NCI-H2029 (cell line): ENCODE measurements around the gene TMEM271.

ENCODE experiments used
- DNase-seq: peaks from one replicate; lab custom pipeline; 2025; lab: John Stamatoyannopoulos, UW

TMEM271 gene

DNA sequence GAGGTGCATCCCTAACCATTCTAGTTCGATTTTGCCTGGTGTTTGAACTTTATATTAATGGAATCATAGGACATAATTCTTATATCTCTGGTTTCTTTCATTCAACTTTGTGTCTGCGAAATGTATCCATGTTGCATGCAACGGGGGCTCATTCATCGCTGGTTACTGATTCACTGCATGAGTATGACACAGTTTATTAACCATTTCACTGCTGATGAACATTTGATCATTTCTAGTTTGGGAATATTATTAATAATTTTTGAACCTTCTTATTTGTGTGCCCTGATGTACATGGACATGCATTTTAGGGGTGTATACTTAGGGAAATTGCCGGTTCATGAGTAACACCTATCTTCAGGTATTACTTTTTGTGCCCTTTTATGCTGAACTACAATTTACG is 5.1 kb upstream of the TMEM271 start:
- no peak for DNase-seq

DNA sequence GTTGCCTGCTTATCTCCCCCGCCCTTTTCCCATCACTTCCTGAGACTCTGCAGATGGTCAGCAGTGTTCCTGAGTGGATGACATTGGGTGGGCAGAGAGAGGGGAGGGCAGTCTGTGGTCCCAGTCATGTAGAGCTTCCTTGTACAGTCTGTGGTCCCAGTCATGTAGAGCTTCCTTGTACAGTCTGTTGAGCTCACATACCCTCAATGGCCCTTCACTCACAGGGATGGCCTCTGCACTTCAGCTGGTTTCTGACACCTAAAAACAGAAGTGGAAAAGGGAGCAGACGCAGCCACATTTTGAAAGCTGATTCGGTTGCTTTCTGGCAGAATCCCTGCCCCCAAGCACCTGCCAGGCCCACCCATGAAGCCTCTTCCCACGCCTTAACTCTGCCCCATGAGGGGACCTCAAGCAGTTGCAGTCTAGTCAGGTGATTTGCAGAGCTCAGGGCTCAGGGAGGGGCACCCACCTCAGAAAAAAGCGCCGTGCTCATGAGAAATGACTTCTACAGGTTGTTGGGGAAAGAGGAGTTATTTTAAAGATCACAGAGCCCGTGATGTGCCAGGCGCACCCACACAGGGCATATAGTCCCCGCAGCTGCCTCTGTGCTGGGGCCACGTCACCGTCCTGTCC is 3.6 kb upstream of the TMEM271 start:
- DNase-seq: no peak

DNA sequence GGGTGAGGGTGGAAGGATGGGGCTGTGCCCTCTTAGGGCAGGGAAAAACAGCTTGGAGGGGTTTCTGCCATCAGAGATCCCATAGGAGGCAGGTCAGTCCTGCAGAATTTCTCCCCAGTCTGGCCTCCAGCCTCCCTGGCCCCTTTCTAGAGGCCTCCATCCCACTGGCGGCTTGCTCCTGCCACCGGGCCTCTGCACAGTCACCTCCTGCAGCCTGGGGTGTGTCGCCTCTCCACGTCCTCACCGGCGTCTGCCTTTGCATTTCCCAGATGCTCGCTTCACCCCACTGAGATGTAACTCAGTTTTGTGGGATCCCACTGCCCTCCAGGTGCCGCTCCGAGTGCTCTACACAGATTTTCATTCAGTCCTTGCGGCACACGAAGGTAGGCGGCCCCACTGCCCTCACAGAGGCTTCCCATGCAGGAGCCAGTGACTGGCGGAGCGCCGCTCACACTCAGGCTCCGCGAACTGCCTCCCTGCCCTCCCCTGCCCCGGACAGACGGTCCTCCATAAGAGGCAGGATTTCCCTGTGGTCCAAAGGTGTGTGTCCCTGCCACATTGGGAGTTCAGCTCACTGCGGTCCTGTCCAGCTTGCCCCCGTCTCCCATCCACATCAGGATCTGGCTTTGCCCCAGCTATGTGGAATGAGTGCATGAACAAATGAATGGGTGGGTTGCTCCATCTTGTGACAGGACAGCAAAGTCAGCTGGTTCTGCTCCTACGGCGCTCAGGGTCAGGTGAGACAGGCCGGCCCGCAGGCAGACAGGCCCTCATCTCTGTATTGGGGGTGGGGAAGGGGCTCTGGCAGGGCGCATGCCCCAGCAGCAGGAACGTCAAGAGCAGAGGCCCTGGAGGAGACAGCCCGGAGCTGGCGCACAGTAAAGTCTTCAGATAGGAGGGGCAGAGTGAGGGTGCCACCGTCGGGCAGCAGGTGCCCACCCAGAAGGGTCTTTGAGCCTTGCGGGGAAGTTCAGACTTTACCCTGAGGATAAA is 2.7 kb upstream of the TMEM271 start:
- no peak for DNase-seq

DNA sequence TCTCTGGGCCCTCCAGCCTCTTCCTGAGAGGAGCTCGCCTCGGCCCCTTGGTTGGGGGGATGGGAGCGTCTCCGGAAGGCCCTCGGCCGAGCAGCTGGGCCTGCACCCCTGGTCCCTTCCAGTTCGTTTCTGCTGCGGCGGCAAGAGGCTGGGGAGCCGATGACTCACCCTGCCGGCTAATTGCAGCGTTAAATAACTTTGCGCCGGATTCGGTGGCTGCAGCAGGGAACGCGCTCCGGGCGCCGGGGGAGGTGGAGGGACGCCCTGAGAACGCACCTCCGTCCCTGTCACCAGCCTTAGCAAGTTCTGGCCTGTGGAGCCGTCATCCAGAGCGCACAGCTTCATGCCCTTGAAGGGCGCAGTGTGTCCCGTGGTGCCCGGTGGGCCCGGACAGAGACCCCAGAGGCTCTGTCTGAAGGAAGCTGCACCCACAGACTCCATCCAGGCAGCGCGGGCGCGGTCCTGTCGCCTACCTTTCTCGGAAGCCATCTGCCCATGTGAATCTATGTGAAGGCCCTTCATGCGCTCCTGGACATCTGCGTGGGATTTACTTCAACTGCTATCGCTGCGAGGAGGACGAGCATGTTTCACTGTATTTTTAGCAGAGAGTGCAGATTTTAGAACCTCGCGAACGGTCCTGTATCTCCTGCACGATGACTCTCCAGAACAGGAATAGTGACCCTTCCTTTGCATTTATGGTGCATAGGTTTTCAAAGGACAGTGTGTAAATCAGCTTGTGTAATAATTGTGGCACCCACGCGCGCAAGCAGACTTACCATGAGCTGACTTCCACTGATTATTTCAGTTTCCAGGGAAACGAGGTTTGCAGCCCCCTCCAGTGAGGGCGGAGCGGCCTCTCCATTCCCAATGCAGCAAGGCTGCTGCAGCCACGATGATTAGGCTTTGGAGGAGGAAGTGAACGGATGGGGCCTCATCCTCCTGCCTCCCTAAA is 1.7 kb upstream of the TMEM271 start:
- no peak for DNase-seq

DNA sequence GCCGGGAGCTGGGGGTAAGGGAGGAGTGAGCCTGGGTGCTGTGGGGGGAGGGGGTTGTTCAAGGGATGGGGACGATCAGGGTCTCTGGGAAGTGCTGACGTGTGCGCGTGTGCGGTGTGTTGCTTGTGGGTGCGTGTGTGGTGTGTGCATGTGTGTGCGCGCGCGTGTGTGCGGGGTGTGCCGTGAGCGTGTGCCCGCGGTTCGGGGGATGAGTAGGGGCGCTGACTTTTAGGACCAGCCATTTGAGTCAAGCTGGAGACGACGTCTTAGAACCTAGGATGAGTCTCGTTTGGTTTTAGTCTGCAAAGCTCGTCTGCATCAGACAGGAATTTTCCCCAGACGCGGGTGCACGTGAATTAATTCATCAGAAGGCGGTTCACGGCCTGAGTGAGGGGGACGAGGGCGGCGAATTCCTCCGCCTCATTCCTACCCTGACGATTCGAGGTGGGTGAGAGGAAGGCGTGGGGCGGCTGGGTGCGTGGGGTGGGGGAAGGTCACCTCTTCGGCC is 950 bp upstream of the TMEM271 start:
- DNase-seq: no peak

DNA sequence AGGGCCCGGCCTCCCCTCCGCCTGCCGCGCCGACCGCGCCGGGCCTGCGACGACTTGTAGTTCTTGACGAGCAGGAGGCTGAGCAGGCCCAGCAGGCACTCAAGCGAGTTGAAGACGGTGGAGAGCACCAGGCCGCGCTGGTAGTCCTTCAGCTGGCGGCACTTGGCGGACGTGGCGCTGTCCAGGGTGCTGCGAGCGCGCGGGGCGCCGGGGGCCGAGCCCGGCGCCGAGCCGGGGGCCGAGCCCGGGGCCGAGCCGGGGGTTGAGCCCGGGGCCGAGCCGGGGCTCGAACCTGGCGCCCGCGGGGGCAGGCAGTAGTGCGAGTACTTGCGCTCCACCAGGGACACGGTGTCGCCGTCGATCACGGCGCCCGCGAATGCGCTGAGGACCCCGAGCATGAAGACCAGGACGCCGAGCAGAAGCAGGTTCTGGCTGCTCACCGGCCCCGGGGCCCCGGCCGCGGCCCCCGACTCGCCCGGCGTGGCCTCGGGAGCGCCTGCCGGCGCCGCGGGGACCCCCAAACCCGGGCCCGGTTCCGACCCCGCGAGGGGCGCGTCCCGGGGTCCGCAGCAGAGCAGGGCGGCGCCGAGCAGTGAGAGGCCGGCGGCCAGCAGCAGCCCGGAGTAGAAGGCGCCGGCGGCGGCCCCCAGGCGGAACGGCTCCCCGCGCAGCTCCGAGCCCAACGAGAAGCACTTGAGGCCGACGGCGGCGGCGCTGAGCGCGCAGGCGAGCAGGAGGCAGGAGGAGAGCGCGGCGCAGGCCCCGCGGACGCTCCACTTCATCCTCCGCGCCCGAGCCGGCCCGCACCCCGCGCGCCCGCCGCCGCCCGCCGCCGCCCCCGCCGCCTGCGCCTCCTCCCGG is 584 bp downstream of the TMEM271 start:
- DNase-seq: peak; percentile 17

DNA sequence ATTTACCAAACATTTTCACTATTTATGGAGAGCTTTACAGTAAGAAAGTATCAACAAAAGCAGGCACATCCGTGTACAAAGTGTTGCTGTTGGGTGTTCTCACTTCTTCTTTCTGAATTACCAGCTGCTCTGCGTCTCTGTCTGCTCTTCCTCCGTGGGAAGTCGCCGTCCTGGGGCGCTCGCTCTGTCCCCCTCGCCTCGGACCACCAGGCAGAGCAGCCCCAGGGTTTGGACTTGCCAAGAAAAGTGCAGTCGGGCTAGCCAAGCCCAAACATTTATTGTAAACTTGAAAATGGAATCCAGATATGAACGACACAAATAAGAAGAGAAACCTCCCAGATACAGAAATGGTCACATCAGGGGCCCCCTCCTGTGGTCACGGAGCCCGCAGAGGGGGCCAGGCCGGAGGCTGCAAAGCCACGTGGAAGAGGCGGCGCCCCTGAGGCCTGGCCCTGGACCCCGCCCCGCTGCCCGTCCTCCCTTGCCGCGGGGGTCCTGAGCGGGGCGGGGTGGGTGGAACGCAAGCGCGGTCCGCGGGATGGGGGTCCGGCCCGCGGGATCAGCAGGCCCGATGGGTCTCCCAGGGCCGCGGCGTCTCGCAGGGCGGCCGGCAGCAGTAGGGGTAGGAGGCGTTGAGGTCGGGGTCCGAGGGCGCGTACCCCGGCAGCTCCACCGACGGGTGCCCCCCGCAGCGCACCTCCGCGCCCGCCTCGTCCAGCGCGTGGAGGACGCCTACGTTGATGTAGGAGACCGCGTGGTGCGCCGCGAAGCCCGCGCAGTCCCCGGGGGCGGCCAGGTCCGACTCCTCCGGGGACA is 1.5 kb downstream of the TMEM271 start:
- DNase-seq: no peak

DNA sequence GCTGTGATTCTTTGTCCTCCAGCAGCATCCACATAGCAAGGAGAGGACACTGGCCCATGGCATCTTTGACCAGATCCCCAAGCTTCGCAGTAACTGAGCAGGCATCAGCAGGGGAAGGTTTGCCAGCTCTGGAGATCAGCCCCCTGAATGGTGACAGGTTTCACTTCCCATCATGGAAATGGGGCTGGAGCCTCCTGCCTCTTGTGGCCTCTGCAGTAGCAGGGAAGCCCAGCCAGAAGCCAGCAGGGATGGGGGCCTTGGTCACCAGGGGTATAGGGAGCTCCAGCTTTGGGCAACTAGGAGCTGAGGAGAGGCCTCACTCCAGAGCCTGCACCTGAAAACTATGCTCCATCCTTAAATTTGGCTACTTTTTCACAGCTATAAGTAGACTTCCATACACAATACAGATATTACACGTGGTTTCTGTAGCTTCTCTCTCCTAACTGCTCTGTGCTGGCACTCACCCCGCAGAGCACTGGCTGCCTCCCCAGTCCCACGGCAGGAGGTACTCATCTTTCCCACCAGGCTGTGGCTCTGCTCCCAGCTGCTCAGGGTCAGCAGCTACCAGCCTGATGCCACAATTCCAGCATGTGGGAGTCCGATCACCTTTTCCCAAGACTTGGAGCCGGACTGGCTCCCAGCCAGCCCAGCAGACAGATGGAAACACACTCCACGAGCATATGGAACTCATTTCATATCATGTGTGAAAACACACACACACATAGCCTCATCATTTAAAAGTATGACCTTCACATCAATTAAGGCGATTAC is 2.8 kb downstream of the TMEM271 start:
- DNase-seq: no peak

DNA sequence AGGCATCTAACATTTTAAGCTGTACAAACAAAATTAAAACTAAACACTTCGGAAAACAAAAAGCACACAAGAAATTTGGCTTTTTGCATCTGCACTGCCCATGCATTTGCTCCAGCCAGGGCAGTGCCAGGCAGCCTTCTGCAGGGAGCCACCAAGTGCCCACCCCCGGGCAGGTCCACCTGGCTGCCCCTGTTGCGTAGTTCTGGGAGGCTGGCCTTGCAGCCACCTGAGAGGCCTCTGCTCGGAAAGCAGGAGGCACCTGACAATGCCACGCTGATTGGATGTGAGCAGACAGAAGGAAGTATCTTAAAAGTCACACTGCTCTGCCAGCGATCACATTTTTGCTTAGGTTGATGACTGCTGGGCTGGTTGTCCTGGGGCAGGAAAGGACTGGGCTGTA is 3.5 kb downstream of the TMEM271 start:
- no peak for DNase-seq

DNA sequence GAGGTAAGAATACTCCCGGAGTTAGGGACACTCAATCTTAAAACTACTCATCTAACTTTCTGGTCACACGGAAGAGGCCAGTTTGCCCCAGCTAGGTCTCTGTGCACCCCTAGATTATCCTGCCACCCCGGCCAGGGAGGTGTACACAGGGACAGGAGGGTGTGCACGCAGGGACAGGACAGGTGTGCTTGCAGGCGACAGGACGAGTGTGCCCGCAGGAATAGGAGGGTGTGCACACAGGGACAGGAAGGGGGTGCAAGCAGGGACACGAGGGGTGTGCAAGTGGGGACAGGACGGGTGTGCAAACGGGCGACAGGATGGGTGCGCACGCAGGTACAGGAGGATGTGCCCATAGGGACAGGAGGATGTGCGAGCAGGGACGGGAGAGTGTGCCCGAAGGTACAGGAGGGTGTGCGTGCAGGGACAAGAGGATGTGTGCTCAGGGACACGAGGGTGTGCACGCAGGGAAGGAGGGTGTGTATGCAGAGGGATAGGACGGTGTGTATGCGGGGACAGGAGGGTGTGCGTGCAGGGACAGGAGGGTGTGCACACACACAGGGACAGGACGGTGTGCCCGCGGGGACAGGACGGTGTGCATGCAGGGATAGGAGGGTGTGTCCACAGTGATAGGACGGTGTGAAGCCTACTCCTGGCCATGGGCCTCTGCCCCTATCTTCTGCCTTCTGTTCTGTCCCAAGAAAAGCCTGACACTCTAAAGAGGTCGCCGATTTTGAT is 4.1 kb downstream of the TMEM271 start:
- no peak for DNase-seq

DNA sequence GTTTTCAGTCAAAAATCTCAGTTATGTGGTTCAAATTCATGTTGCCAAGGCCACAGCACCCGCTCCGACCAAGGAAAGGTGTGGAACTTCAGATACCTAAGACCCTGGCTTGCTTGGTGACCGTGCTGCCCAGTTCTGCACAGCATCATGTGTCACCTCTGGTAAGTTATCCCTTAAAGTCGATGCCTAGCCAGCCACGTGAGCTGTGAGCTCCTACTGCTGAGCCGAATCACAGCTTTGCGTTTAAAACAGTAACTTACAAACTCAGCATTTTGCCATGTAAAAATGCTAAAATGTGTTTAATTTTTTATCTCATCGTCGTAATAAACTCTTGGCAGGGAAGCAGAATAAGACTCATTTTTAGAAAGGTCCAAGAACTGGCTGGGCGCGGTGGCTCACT is 5.3 kb downstream of the TMEM271 start:
- no peak for DNase-seq

DNA sequence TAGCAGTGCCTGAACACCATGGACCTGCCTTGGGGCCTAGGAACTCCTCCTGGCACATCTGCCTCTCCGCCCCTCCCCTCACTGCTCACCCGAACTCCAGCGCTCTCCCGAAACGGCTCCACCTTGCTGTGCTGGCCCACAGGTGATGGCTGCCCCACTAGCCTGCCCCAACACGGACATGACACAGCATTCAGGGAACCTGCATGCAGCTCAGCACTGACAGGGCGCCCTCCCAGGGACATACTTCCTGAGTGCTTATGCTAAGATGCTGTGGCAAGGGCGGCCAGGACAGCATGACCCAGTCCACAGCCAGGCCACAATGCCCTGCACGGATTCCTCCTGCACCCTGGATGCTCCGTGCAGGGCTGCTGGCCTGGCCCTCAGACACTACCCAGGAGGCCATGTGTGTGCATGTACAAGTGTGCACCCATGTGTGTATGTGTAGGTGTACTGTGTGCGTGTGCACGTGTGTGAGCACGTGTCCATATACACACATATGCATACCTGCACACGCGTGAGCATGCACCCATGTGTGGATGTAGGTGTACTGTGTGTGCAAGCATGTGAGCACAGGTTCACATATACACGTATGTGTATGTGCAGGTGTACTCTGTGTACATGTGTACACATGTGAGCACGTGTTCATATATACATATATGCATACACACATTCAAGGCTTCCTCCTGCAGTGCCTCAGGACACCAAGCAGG is 6.0 kb downstream of the TMEM271 start:
- DNase-seq: no peak

DNA sequence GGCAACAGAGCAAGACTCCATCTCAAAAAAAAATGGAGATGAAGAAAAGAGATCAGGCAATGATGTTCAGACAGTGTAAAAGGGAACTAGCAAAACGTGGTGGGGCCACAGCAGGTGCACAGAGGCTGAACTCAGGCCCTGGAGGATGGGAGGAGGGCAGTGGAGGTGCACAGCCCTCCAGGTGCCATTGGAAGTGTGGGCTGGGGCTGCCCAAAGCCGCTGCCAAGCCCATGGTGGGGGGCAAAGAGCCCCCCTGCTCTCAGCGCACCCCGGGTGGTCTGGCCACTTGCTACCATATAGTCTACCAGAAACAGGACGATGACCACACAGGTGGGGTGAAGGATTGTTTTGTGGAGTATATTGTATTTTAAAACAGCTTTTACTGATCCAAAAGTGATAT is 7.1 kb downstream of the TMEM271 start:
- DNase-seq: no peak

DNA sequence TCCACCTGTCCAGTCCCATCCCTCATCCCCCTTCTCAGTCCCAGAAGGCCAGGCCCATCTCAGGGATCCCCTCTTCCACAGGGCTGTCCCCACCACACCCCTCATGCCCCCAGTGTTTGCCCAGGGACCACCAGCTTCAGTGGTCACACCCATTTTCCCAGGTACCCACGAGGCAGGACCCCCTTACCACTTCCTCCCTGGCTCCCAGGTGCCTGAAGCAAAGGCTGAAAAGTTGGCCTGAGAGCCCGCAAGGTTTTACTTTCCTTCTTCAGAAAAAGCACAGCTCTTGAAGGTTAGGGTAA is 7.8 kb downstream of the TMEM271 start:
- no peak for DNase-seq

DNA sequence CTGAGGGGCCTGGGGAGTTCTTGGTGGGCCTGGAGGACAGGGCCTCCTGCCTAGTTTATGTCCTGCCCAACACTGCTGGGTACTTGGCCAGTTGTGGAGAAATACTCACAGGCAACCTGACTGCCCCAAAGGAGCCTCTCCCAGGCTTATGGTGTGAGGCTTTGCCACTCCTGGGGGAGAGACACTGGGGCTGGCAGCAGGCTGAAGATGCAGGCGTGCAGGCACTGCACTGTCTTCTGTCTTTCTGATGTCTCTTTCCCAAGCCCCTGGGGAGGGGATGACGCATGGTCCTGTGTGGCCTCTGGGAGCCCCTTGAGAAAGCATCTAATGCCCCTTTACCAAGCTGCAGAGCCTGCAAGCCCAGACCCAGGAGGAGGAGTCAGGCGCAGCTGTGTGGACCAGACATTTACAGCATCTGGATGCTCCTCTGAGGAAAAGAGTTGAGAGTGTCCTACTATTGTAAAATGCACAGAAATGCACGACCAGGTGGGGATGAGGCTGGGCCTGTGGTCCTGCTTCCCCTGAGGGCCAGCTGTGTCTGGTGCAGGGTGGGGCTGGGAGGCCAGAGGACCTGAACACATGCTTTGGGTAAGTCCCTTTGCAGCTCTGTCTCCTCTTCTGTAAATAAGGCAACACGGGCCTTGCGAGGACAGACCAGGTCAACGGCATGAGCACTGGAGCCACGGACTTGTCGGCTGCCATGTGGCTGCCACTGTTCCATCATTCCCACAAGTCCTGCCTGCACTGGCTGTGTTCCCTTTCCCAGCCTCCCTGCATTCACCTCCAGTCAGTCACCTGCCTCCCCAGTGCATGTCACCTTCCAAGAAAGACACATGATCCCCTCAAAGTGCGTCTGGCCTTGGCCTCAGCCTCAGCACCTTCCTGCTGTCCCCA is 8.4 kb downstream of the TMEM271 start:
- no peak for DNase-seq

DNA sequence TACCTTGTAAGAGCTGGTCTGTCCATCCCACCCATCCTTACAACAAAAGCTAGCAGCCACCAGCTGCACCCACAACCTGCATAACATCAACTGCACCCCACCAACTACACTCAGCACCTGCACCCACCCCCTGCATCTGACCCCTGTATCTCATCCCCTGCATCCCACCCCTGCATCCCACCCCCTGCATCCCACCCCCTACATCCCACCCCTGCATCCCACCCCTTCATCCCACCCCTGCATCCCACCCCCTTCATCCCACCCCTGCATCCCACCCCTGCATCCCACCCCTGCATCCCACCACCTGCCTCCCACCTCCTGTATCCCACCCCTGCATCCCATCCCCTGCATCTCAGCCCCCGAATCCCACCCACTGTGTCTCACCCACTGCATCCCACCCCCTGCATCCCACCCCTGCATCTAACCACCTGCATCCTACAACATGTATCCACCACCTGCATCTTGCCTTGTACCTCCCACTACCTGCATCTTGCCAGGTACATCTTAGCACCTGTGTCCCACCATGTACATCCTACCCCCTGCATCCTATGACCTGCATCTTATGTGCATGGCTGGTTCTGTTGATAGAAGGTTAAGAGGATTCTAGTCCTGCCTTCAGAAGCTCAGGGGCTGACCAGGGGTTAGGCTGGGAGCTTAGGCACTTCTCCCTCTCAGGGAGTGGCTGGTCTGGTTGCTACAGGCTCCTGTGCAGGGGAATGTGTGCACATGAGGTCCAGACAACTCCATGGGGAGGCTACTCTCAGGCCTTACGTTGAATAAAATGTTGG is 9.4 kb downstream of the TMEM271 start:
- DNase-seq: no peak
